Ectodermal cell (in vitro differentiated cells): Measurements from ENCODE around the gene BCAM.

Experiments
- H3K27ac ChIP-seq: 2 replicates; pipeline ENCODE4 v1.7.0; 2013; ENCODE audit warnings: mild to moderate bottlenecking, low read depth, low read length; ENCODE audit not compliant: insufficient read depth, poor library complexity, severe bottlenecking
- H3K27me3 ChIP-seq: 2 replicates; pipeline ENCODE4 v1.7.0; 2013; ENCODE audit warnings: mild to moderate bottlenecking, low read length; ENCODE audit not compliant: insufficient read depth, control insufficient read depth, poor library complexity, severe bottlenecking
- H3K36me3 ChIP-seq: one replicate; pipeline ENCODE4 v1.7.0; 2013; ENCODE audit warnings: low read length; ENCODE audit not compliant: control insufficient read depth, insufficient read depth
- H3K4me1 ChIP-seq: one replicate; pipeline ENCODE4 v1.7.0; 2013; ENCODE audit warnings: low read length; ENCODE audit not compliant: control insufficient read depth, insufficient read depth
- H3K4me3 ChIP-seq: 2 replicates; pipeline ENCODE4 v1.7.0; 2013; ENCODE audit warnings: low read depth, low read length, control low read depth; ENCODE audit not compliant: insufficient read depth
- H3K9me3 ChIP-seq: 2 replicates; pipeline ENCODE4 v1.7.0; 2013; ENCODE audit warnings: mild to moderate bottlenecking, low read length, moderate library complexity; ENCODE audit not compliant: control insufficient read depth
- WGBS, 2 experiments: methylation state at CpG; one replicate each; pipeline ENCODE4 v1.1.7; 2013; ENCODE audit warnings: missing lambda C conversion rate in 2 of 2; 5-methylcytosine and 5-hydroxymethylcytosine counted together

BCAM gene

DNA sequence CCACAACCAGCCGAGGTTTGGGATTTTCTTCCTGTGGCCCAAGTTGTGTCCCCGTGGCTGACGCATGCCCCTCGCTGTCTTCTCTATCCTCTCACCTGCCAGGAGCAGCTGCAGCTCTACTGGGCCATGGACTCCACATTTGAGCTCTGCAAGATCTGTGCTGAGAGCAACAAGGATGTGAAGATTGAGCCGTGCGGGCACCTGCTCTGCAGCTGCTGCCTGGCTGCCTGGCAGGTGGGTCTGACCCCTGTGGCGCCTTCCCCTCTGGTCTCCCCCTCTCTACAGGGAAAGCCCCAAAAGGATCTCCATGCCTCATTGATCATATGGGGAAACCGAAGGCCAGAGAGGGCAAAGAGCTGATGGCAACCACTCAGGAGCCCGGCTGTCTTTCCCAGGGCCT is 16.6 kb upstream of the BCAM start:
- 90 to 92% methylated on average over 9 of the region's 9 CpGs for WGBS, 2 experiments
- H3K27ac ChIP-seq: no peak overlapping the region
- no peak overlapping the region for H3K4me3 ChIP-seq
- H3K36me3 ChIP-seq: no peaks in the 10 kb centered on the region
- no peaks in the 10 kb centered on the region for H3K27me3 ChIP-seq
- H3K9me3 ChIP-seq: no peaks in the 10 kb centered on the region
- no peaks in the 10 kb centered on the region for H3K4me1 ChIP-seq

DNA sequence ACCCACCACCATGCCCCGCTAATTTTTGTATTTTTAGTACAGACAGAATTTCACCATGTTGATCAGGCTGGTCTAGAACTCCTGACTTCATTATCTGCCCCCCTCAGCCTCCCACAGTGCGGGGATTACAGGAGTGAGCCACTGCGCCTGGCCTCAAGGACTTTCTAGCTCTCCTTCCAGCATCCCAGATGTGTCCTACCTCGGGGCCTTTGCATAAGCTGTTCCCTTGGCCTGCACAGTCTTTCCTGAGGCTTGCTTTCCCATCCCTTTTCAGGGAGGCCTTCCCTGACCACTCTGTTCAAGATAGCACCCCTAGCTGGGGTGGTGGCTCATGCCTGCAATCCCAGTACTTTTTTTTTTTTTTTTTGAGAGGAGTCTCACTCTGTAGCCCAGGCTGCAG is 14.3 kb upstream of the BCAM start:
- Histone ChIP-seq H3K36me3 (no peaks in the 10 kb centered on the region), H3K27ac (no peak overlapping the region), H3K9me3 (no peaks in the 10 kb centered on the region), H3K4me3 (no peak overlapping the region), H3K4me1 (no peaks in the 10 kb centered on the region), H3K27me3 (no peaks in the 10 kb centered on the region)
- WGBS, 2 experiments: 92 to 93% methylated on average over 4 of the region's 4 CpGs

DNA sequence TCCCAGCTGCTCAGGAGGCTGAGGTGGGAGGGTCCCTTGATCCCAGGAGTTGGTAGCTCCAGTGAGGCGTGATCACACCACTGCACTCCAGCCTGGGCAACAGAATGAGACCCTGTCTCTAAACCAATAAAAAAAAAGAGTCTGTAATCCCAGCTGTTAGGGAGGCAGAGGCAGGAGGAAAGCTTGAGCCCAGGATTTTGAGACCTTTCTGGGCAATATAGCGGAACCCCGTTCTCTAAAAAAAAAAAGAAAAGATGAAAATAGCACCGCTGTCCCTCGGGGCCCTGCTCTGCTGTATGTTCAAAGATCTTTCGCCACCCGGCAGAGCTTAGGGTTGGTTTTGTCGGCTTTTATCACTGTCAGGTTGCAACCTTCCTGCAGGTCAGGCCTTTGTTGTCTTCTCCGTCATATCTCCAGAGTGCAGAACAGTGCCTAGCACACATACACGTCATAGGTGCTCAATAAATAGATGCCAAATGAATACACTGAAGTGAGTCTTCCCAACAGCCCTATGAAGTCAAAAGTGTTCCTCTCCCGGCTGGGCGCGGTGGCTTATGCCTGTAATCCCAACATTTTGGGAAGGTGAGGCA is 13.4 kb upstream of the BCAM start:
- no peaks in the 10 kb centered on the region for H3K27me3 ChIP-seq
- H3K9me3 ChIP-seq: no peaks in the 10 kb centered on the region
- no peak overlapping the region for H3K4me3 ChIP-seq
- WGBS, 2 experiments: 94 to 97% methylated on average over 13 of the region's 13 CpGs
- no peak overlapping the region for H3K27ac ChIP-seq
- H3K4me1 ChIP-seq: no peaks in the 10 kb centered on the region
- H3K36me3 ChIP-seq: no peaks in the 10 kb centered on the region

DNA sequence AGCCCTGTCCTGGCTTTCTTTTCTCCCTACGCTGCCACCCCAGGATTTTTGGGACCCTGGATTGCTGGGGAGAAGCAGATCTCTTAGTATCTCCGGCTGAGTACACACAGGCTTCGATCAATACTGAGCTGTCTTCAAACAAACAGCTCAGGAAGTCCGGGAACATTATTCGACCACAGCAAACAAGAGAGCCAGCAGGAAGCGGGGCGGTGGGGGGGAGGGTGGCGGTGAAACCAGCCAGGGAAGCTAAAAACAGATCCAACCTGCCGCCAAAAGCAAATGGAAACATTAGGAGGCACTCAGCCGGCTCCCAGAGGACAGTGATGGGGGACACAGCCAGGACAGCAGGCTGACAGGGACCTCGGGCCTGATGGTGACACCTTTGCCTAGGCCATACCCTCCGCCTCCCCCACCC is 12.2 kb upstream of the BCAM start:
- no peaks in the 10 kb centered on the region for H3K27me3 ChIP-seq
- no peak overlapping the region for H3K27ac ChIP-seq
- no peak overlapping the region for H3K4me3 ChIP-seq
- 29 to 32% methylated on average over 12 of the region's 12 CpGs for WGBS, 2 experiments
- H3K9me3 ChIP-seq: no peaks in the 10 kb centered on the region
- no peaks in the 10 kb centered on the region for H3K36me3 ChIP-seq
- no peaks in the 10 kb centered on the region for H3K4me1 ChIP-seq

DNA sequence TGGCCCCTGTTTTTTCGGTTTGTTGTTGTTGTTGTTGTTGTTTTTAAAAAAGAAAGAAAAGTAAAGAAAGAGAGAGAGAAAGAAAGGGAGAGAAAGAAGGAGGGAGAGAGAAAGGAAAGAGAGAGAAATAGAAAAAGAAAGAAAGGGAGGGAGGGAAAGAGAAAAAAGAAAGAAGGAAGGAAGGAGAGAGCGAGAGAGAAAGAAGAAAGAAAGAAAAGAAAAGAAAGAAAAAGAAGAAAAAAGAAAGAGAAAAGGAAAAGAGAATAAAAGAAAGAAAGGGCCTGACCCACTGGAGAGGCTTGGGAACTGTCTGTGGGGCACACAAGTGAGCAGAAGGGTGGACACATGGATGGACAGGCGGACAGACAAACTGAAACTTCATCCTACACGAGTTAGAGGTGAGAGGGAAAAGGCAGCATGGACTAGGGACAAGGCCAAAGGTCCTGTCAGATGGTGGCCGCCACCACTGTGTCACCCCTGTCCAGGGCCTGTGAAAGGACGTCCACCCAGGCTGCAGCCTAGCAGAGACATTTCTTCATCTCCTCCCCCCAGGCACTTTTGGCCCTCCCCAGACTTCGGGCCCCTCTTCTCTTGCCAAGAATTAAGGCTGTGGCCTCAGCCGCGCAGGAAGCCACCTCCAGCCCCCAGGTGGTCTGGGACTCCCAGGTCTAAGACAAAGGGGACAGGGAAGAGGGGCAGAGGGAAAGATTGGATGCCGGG is 9.1 kb upstream of the BCAM start:
- H3K27me3 ChIP-seq: no peaks in the 10 kb centered on the region
- no peak overlapping the region for H3K4me3 ChIP-seq
- no peak overlapping the region for H3K27ac ChIP-seq
- H3K4me1 ChIP-seq: no peaks in the 10 kb centered on the region
- no peaks in the 10 kb centered on the region for H3K36me3 ChIP-seq
- H3K9me3 ChIP-seq: no peaks in the 10 kb centered on the region
- WGBS, 2 experiments: 79% methylated on average over 10 of the region's 10 CpGs

DNA sequence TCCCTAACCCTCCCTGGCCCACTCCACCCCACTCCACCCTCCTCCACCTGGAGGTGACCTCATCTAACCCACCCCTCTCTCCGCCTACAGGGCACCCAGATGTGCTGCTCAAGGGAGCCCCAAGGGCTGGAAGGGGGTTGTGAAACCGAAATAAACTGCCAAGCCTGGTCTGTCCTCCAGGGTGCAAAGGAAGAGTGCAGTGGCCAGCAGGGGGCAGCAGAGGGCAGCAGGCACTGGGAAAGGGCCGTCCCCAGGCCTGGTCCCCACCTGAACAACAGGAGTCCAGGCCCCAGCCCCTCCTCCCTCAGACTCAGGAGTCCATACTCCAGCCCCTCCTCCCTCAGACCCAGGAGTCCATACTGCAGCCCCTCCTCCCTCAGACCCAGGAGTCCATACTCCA is 8.4 kb upstream of the BCAM start:
- H3K9me3 ChIP-seq: no peaks in the 10 kb centered on the region
- H3K4me3 ChIP-seq: no peak overlapping the region
- no peaks in the 10 kb centered on the region for H3K4me1 ChIP-seq
- no peaks in the 10 kb centered on the region for H3K27me3 ChIP-seq
- no peak overlapping the region for H3K27ac ChIP-seq
- 17 to 18% methylated on average over 3 of the region's 3 CpGs for WGBS, 2 experiments
- no peaks in the 10 kb centered on the region for H3K36me3 ChIP-seq

DNA sequence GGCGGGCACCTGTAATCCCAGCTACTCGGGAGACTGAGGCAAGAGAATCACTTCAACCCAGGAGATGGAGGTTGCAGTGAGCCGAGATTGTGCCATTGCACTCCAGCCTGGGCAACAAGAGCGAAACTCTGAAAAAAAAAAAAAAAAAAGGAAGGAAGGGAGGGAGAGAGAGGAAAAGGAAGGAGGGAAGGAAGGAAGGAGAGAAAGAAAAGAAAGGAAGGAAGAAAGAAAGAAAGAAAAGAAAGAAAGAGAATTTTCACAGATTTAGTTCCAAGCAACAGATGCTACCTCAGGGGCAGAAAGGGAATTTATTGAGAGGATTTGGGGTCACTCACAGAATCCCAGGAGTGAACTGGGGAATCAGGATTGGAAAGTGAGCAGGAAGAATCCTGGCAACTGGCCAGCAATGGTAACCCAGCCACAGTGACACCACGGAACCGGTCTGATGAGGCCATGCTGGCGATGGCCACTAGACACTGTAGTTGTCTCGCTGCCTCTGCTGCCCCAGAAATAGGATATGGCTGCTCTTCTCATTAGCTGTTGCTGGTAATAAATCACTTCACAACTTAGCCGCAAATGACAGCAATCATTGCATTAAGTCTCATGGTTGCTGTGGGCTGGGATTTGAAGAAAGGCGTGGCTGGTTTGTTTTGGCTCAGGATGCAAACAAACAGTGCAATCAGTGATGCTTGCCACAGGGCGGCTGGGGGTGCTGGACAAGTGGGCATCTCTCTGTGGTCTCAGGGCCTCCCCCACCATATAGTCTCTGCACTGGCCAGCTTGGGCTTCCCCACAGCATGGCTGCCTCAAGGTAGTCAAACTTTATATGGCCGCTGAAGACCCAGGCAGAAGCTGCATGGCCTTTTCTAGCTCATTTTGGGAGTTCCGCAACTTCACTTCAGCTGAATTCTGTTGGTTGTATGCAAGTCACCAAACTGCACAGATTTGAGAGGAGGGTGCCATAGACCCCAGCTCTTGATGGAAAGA is 5.2 kb upstream of the BCAM start:
- Histone ChIP-seq H3K4me1 (peaks cover 11% of the 10 kb centered on the region), H3K27ac (no peak overlapping the region), H3K27me3 (no peaks in the 10 kb centered on the region), H3K9me3 (no peaks in the 10 kb centered on the region), H3K36me3 (no peaks in the 10 kb centered on the region), H3K4me3 (no peak overlapping the region)
- 93% methylated on average over 13 of the region's 13 CpGs for WGBS, 2 experiments

DNA sequence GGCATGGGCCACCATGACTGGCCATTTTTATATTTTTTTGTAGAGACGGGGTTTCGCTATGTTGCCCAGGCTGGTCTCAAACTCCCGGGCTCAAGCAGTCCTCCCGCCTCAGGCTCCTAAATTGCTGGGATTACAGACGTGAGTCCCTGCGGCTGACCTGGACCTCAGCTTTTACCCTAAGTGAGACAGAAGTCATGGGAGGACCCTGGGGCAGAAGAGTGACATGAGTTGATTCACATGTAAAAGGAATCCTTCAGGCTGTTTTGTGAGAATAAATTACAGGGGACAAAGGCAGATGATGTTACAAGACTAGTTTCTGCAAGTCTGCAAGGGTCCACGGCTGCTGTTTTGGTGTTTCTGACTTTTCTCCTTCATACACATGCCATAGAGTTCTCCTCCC is 2.6 kb upstream of the BCAM start:
- Histone ChIP-seq H3K27me3 (peaks cover 6% of the 10 kb centered on the region), H3K9me3 (no peaks in the 10 kb centered on the region), H3K27ac (no peak overlapping the region), H3K4me1 (peaks cover 24% of the 10 kb centered on the region), H3K4me3 (no peak overlapping the region), H3K36me3 (no peaks in the 10 kb centered on the region)
- 54 to 69% methylated on average over 7 of the region's 7 CpGs for WGBS, 2 experiments

DNA sequence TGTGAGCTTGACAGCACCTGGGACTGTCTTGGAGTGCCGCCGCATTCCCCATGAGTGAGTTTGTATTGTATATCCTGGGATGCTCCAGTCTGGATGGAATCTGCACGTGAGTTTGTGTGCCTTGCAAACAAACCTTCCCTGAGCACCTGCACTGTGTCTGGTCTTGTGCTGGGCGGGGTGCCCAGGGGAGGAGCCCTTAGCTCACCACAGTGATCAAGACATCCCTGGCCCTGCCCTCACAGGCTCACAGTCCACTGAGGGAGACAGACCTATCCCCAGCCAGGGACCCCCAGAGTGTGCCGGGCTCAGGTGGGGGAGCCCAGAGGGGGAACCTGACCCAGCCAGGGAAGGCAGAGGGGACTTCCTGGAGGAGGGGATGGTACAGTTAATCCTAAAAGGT is 1.7 kb upstream of the BCAM start:
- 80 to 87% methylated on average over 5 of the region's 5 CpGs for WGBS, 2 experiments
- H3K27ac ChIP-seq: no peak overlapping the region

More for the DNA sequence above, 1.7 kb upstream of the BCAM start:
- H3K4me3 ChIP-seq: no peak overlapping the region
- peaks cover 24% of the 10 kb centered on the region for H3K4me1 ChIP-seq
- no peaks in the 10 kb centered on the region for H3K36me3 ChIP-seq
- no peaks in the 10 kb centered on the region for H3K9me3 ChIP-seq
- H3K27me3 ChIP-seq: peaks cover 6% of the 10 kb centered on the region
